ENCODE measurements around the gene SRRT. TPM values are rescaled to one million over a fixed set of nuclear protein-coding genes. Genes with fewer than 3 reads are reported as not detected.

Gene SRRT
- total and polyA plus RNA-seq, 2 donors (not counting 1 experiment from before 2014, with no cell fraction given): 32.0 to 33.7 TPM

DNA sequence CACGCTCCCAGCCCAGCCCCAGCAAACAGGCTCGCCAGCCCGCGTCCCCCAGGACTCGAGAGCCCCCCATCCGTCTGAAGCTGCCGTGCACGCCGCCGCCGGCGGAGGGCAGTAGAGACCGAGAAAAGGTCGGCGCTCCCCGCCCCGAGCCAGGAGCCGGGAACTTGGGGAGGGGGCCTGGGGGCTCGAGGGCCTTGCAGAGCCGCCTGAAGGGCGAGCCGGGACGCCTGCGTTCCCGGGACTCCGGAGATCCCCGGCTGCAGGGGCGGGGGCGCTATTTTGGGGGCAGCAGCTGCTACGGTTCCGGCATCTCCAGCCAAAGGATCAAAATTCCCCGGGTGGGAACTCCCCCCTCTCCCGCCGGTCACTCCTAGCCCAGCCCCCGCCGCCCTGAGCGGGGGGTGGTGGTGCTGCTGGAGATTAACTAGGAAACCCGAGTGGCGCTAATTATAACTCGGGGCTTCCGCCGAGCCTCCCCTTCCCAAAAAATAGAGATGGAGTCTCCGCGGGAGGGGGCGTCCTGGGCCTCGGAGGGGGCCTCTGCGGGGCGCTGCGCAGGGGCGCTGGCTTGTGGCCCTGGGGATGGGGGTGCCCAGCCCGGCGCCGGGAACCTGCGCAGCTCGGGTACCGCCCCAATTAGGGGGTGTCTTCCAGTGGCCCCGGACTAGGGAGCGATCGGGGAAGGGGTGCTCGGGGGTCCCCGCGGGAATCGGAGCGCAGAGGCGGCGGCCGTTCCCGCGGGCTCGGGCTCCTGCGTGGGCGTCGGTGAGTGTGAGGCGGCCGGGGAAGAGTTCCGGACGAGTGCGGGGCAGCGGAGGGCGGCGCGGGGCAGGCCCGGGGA lies 20.2 kb downstream of the SRRT start:
- TF ChIP-seq, protein P1, sequence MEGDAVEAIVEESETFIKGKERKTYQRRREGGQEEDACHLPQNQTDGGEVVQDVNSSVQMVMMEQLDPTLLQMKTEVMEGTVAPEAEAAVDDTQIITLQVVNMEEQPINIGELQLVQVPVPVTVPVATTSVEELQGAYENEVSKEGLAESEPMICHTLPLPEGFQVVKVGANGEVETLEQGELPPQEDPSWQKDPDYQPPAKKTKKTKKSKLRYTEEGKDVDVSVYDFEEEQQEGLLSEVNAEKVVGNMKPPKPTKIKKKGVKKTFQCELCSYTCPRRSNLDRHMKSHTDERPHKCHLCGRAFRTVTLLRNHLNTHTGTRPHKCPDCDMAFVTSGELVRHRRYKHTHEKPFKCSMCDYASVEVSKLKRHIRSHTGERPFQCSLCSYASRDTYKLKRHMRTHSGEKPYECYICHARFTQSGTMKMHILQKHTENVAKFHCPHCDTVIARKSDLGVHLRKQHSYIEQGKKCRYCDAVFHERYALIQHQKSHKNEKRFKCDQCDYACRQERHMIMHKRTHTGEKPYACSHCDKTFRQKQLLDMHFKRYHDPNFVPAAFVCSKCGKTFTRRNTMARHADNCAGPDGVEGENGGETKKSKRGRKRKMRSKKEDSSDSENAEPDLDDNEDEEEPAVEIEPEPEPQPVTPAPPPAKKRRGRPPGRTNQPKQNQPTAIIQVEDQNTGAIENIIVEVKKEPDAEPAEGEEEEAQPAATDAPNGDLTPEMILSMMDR (conservative IDR thresholded peaks at IDR 0.05 in 1 of 2, IDR thresholded peaks at IDR 0.05 in 1 of 2; ENCODE audit: low read depth in 1 of 2, low read length in 2 of 2): peak; percentile 68
- TF ChIP-seq EZH2 (IDR thresholded peaks at IDR 0.05; ENCODE audit: low read length, missing control alignments): peak; percentile 95
- Histone ChIP-seq H3K79me2 (ENCODE audit: control insufficient read depth, insufficient read depth, low read length) (no peaks in the 10 kb centered on the region), H3K36me3 (ENCODE audit: control insufficient read depth, insufficient read depth, low read length) (no peaks in the 10 kb centered on the region), H3K9ac (ENCODE audit: insufficient read depth, low read length) (no peak overlapping the region), H3K4me3 (replicated peaks in 1 of 4; ENCODE audit: control extremely low read depth in 1 of 4, insufficient read depth in 1 of 4, low read depth in 3 of 4, low read length in 4 of 4) (peak overlapping the region; percentile 7 to 50 (median 30)), H4K20me1 (ENCODE audit: control insufficient read depth, extremely low read depth, insufficient read depth, low read length) (no peaks in the 10 kb centered on the region), H3K27me3 (ENCODE audit: control insufficient read depth, insufficient read depth, low read length) (peaks cover 23% of the 10 kb centered on the region), H2AFZ (ENCODE audit: low read length) (no peak overlapping the region), H3K4me1 (ENCODE audit: control insufficient read depth, extremely low read depth, insufficient read depth, low read length) (no peaks in the 10 kb centered on the region), H3K27ac (ENCODE audit: insufficient read depth, low read length) (no peak overlapping the region), H3K4me2 (ENCODE audit: extremely low read depth, insufficient read depth, low read length) (peak overlapping the region; percentile 68), H3K9me3 (ENCODE audit: control insufficient read depth, insufficient read depth, low read depth, low read length) (no peaks in the 10 kb centered on the region)
- no peak for DNase-seq (ENCODE audit: low read depth in 2 of 2)

DNA sequence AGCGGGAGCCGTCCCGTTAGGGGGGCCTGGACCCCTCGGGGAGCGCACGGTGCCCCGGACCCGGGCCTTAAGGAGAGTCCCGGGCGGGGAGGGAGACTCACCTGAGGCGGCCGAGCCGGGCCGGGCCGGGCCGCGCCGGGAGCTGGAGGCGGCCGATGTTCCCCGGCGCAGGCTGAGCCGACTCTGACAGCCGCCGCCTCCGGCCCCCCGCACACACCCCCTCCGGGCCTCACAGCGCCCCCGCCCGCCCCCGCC lies 20.7 kb downstream of the SRRT start, which contains the start of gene ACHE:
TSS of gene ACHE (minus strand) at position 188 of the 255 bp plus-strand sequence. CDS start 1,656 bp downstream, outside the sequence.
- DNase-seq (ENCODE audit: low read depth in 2 of 2): no peak
- no peak within 1 kb of the TSS for H2AFZ ChIP-seq (ENCODE audit: low read length)

DNA sequence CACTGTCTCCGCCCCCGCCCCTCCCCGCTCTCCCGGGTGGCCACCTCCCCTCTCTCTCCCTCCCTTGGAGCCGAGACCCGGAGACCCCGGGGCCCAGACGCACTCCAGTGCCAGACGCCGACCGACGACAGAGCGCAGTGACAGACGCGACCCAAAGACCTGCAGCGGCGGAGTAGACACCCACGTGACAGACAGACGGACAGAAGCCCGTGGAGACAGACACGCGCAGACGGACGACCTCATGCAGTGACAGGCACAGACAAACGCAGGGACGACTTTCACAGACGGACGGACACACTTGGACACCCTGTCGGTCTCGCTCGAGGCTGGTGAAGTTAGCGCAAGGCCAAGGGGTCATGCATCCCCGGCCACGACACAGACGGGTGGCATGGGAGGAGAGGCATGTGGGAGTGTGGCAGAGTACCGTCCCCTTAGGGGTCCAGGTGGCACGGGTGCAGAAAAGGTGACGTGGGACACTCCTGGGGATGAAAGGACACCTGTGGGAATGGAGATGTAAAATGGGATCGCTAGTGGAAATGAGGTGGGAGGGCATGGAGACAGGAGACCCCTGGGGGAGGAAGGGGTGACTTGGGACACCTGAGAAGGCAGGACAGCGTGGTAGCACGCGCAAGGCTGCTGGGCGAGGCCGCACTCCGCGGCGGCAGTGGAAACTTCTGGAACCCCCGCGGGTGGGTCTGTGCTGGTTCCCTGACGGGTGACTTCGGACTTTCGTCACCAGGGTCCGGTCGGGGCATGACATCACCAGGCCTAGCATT lies 21.2 kb downstream of the SRRT start:
- no peak for DNase-seq (ENCODE audit: low read depth in 2 of 2)
- Histone ChIP-seq H3K4me3 (replicated peaks in 1 of 4; ENCODE audit: control extremely low read depth in 1 of 4, insufficient read depth in 1 of 4, low read depth in 3 of 4, low read length in 4 of 4) (no peak overlapping the region), H4K20me1 (ENCODE audit: control insufficient read depth, extremely low read depth, insufficient read depth, low read length) (no peaks in the 10 kb centered on the region), H3K9ac (ENCODE audit: insufficient read depth, low read length) (no peak overlapping the region), H3K36me3 (ENCODE audit: control insufficient read depth, insufficient read depth, low read length) (no peaks in the 10 kb centered on the region), H3K79me2 (ENCODE audit: control insufficient read depth, insufficient read depth, low read length) (no peaks in the 10 kb centered on the region), H3K27me3 (ENCODE audit: control insufficient read depth, insufficient read depth, low read length) (peaks cover 30% of the 10 kb centered on the region), H3K4me2 (ENCODE audit: extremely low read depth, insufficient read depth, low read length) (no peak overlapping the region), H3K9me3 (ENCODE audit: control insufficient read depth, insufficient read depth, low read depth, low read length) (no peaks in the 10 kb centered on the region), H2AFZ (ENCODE audit: low read length) (no peak overlapping the region), H3K27ac (ENCODE audit: insufficient read depth, low read length) (no peak overlapping the region), H3K4me1 (ENCODE audit: control insufficient read depth, extremely low read depth, insufficient read depth, low read length) (no peaks in the 10 kb centered on the region)
- TF ChIP-seq, protein P1 (conservative IDR thresholded peaks at IDR 0.05 in 1 of 2, IDR thresholded peaks at IDR 0.05 in 1 of 2; ENCODE audit: low read depth in 1 of 2, low read length in 2 of 2): no peak
- TF ChIP-seq EZH2 (IDR thresholded peaks at IDR 0.05; ENCODE audit: low read length, missing control alignments): peak; percentile 100

More for the DNA sequence above, 20.7 kb downstream of the SRRT start, which contains the start of gene ACHE:
- no peaks in the 10 kb centered on the region for H3K36me3 ChIP-seq (ENCODE audit: control insufficient read depth, insufficient read depth, low read length)
- H3K27ac ChIP-seq (ENCODE audit: insufficient read depth, low read length): no peak within 1 kb of the TSS
- H3K9me3 ChIP-seq (ENCODE audit: control insufficient read depth, insufficient read depth, low read depth, low read length): no peaks in the 10 kb centered on the region
- no peaks in the 10 kb centered on the region for H3K79me2 ChIP-seq (ENCODE audit: control insufficient read depth, insufficient read depth, low read length)
- H3K9ac ChIP-seq (ENCODE audit: insufficient read depth, low read length): no peak within 1 kb of the TSS
- peaks cover 29% of the 10 kb centered on the region for H3K27me3 ChIP-seq (ENCODE audit: control insufficient read depth, insufficient read depth, low read length)
- no peaks in the 10 kb centered on the region for H3K4me1 ChIP-seq (ENCODE audit: control insufficient read depth, extremely low read depth, insufficient read depth, low read length)
- H4K20me1 ChIP-seq (ENCODE audit: control insufficient read depth, extremely low read depth, insufficient read depth, low read length): no peaks in the 10 kb centered on the region
- peak within 1 kb of the TSS; percentile 68 for H3K4me2 ChIP-seq (ENCODE audit: extremely low read depth, insufficient read depth, low read length)
- peak within 1 kb of the TSS; percentile 7 to 50 (median 30) for H3K4me3 ChIP-seq (replicated peaks in 1 of 4; ENCODE audit: control extremely low read depth in 1 of 4, insufficient read depth in 1 of 4, low read depth in 3 of 4, low read length in 4 of 4)
- TF ChIP-seq EZH2 (IDR thresholded peaks at IDR 0.05; ENCODE audit: low read length, missing control alignments): no peak
- TF ChIP-seq, protein P1 (conservative IDR thresholded peaks at IDR 0.05 in 1 of 2, IDR thresholded peaks at IDR 0.05 in 1 of 2; ENCODE audit: low read depth in 1 of 2, low read length in 2 of 2): no peak

Measured in fibroblast of lung (primary cell).